Endothelial cell of umbilical vein (primary cell): ENCODE results near the gene MYLK. TPM values are rescaled to one million over a fixed set of nuclear protein-coding genes. Genes with fewer than 3 reads are reported as not detected.

Experiments
- BruUV-seq: library from RNA; stranded (reverse); fragments of 400-500 nt; replicated peaks from 2 replicates; lab custom pipeline; 2021; lab: Mats Ljungman, UMichigan
- CTCF ChIA-PET: fragments of 300-600, 350-600 bp; sonication (Branson Sonifier 250); formaldehyde crosslinking; loops from one replicate; lab custom pipeline; 2021; ENCODE audit warnings: antibody characterized with exemption, inconsistent platforms; lab: Charles Lee
- POLR2A ChIA-PET: fragments of 300-600, 350-600 bp; sonication (Branson Sonifier 250); formaldehyde crosslinking; loops from one replicate; lab custom pipeline; 2021; ENCODE audit warnings: antibody characterized with exemption, inconsistent platforms; lab: Charles Lee
- DNase-seq: peaks from one replicate; pipeline ENCODE4 v3.0.0-alpha.2; 2011; ENCODE audit warnings: low read depth, low spot score
- FAIRE-seq: peaks from 2 replicates; lab custom pipeline; 2011; peaks lifted over from hg19 to GRCh38; lab: Jason Lieb, UNC
- H2AFZ ChIP-seq: 2 replicates; pipeline ENCODE4 v1.6.0; 2012; ENCODE audit warnings: low read depth, low read length, control low read depth, inconsistent platforms
- H3K27ac ChIP-seq: 2 replicates; pipeline ENCODE4 v1.5.1; 2011; ENCODE audit warnings: low read depth, mild to moderate bottlenecking, control low read depth, low read length, moderate library complexity; ENCODE audit not compliant: insufficient read depth
- H3K27me3 ChIP-seq, 2 experiments: 2 replicates each; pipeline versions ENCODE4 v1.6.0 to v1.6.1; 2011; ENCODE audit warnings: low read length in 2 of 2, mixed read lengths in 1 of 2; ENCODE audit not compliant: control insufficient read depth in 2 of 2, insufficient read depth in 2 of 2
- H3K36me3 ChIP-seq, 2 experiments: 2 replicates in 1 of 2; 3 replicates in 1 of 2; pipeline ENCODE4 v1.5.1; 2011; ENCODE audit warnings: low read length in 2 of 2, mild to moderate bottlenecking in 1 of 2, moderate library complexity in 1 of 2; ENCODE audit not compliant: control insufficient read depth in 2 of 2, insufficient read depth in 2 of 2; ENCODE audit errors: extremely low read depth in 1 of 2
- H3K4me1 ChIP-seq: 3 replicates; pipeline ENCODE4 v1.5.1; 2011; ENCODE audit warnings: mild to moderate bottlenecking, low read length; ENCODE audit not compliant: control insufficient read depth, insufficient read depth; ENCODE audit errors: extremely low read depth
- H3K4me2 ChIP-seq: 2 replicates; pipeline ENCODE4 v1.6.1; 2011; ENCODE audit warnings: low read length, control low read depth, mixed read lengths; ENCODE audit not compliant: insufficient read depth
- H3K4me3 ChIP-seq, 3 experiments: fragments of 200-600 bp in 1 of 3; sonication (generic), shearing (Covaris generic) in 1 of 3; replicated peaks in 1 of 3; 2 replicates each; pipeline ENCODE4 v1.5.1; 2011 to 2016; ENCODE audit warnings: control low read depth in 3 of 3, low read length in 3 of 3, mild to moderate bottlenecking in 2 of 3, inconsistent platforms in 1 of 3, low read depth in 1 of 3, moderate library complexity in 1 of 3; ENCODE audit not compliant: insufficient read depth in 1 of 3
- H3K79me2 ChIP-seq: 2 replicates; pipeline ENCODE4 v1.6.0; 2012; ENCODE audit warnings: low read length, inconsistent platforms; ENCODE audit not compliant: control insufficient read depth, insufficient read depth
- H3K9ac ChIP-seq: replicated peaks from 2 replicates; pipeline ENCODE3; 2011; ENCODE audit warnings: low read length, control low read depth; ENCODE audit not compliant: insufficient read depth; ENCODE audit errors: extremely low read depth
- H3K9me1 ChIP-seq: replicated peaks from 3 replicates; pipeline ENCODE4 v1.6.0; 2011; ENCODE audit warnings: mild to moderate bottlenecking, low read length; ENCODE audit not compliant: control insufficient read depth, insufficient read depth; ENCODE audit errors: extremely low read depth
- H3K9me3 ChIP-seq: replicated peaks from 2 replicates; pipeline ENCODE4 v1.5.1; 2012; ENCODE audit warnings: low read length, inconsistent platforms; ENCODE audit not compliant: control insufficient read depth, insufficient read depth
- H4K20me1 ChIP-seq: replicated peaks from 2 replicates; pipeline ENCODE3; 2011; ENCODE audit warnings: mild to moderate bottlenecking, low read length; ENCODE audit not compliant: control insufficient read depth, insufficient read depth; ENCODE audit errors: extremely low read depth
- EZH2 ChIP-seq: IDR thresholded peaks from 2 replicates; pipeline ENCODE4 v1.6.1; 2012; ENCODE audit warnings: borderline replicate concordance, low read depth, mild to moderate bottlenecking, moderate library complexity, low read length, inconsistent platforms; ENCODE audit not compliant: severe bottlenecking
- FOS ChIP-seq: IDR thresholded peaks from 2 replicates; pipeline ENCODE4 v1.6.1; 2011; ENCODE audit warnings: mild to moderate bottlenecking, low read length, moderate library complexity, borderline replicate concordance; ENCODE audit not compliant: insufficient read depth
- GATA2 ChIP-seq: IDR thresholded peaks from 2 replicates; pipeline ENCODE4 v1.7.0; 2011; ENCODE audit warnings: low read depth, mild to moderate bottlenecking, moderate library complexity, mixed read lengths, low read length; ENCODE audit not compliant: insufficient read length, insufficient read depth
- JUN ChIP-seq: IDR thresholded peaks from 2 replicates; pipeline ENCODE4 v1.6.1; 2011; ENCODE audit warnings: borderline replicate concordance, low read depth; ENCODE audit not compliant: insufficient read length, insufficient read depth
- MAX ChIP-seq: IDR thresholded peaks from 2 replicates; pipeline ENCODE4 v1.6.1; 2011; ENCODE audit not compliant: insufficient read depth, insufficient read length
- MYC ChIP-seq: IDR thresholded peaks from one replicate; pipeline ENCODE4 v1.6.1; 2011; ENCODE audit warnings: mild to moderate bottlenecking, low read depth, low read length
- POLR2A ChIP-seq: IDR thresholded peaks from 2 replicates; pipeline ENCODE4 v1.6.1; 2012; ENCODE audit warnings: low read depth, mild to moderate bottlenecking, control low read depth, low read length
- POLR2AphosphoS5 ChIP-seq: IDR thresholded peaks from 2 replicates; pipeline ENCODE4 v1.6.1; 2012; ENCODE audit warnings: low read depth, mild to moderate bottlenecking, control low read depth, low read length, moderate library complexity; ENCODE audit not compliant: insufficient read depth
- dilution Hi-C: fragments of 300-500 bp; cut with MboI; formaldehyde crosslinking; loops from one replicate; pipeline ENCODE4 v1.15.0; 2019; ENCODE audit warnings: low sequenced_read_pairs; ENCODE audit not compliant: extremely low pct_ligation_motif_present
- intact Hi-C: fragments of 100-400 bp; cut with micrococcal nuclease; formaldehyde crosslinking; loops from one replicate; pipeline ENCODE4 v1.10.0; 2022
- polyA plus RNA-seq, 4 experiments: library from polyadenylated mRNA; depleted of rRNA in 3 of 4; stranded (reverse) in 3 of 4; unstranded in 1 of 4; fragments of >200 nt; gene quantifications; 2 replicates each; pipeline versions ENCODE4 v1.2.1 to v1.2.3, GENCODE V29; 2011 to 2012; ENCODE audit warnings: missing spikeins in 1 of 4
- total RNA-seq: library from RNA; stranded (reverse); gene quantifications from 2 replicates; pipeline ENCODE4 v1.2.3, GENCODE V29; 2021
- TF ChIP-seq, protein P1 (sequence below), 2 donors: IDR thresholded peaks; 1 replicate in 1 of 2; 2 replicates in 1 of 2; pipeline ENCODE4 v1.5.1; 2011; ENCODE audit warnings: low read length in 2 of 2, mild to moderate bottlenecking in 2 of 2, moderate library complexity in 2 of 2, control low read depth in 1 of 2, inconsistent platforms in 1 of 2, low read depth in 1 of 2; ENCODE audit not compliant: insufficient read depth in 1 of 2; ENCODE audit errors: extremely low read depth in 1 of 2

MYLK gene
- total and polyA plus RNA-seq, 2 donors (not counting 3 experiments of a cell fraction or from before 2014, with no cell fraction given), result 10.0 to 22.2 TPM

DNA sequence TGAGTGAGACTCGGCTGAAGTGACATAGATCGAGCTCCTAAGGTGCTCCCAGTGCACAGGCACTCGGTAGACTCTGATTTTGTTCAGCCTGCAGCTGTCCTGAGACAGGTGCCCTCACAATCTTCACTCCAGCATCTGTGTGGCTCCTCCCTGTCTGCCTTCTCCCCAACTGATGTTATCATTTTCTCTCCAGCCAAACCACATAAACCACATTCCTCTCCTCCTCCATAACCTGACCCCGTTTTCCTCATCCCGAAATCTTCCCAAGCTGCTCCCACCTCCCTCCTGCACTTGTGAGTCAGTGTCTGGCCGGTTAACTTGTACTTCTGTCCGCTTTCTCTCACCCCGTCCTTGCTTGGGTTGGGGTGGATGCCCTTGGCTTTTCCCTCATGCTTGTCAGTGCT lies 206.0 kb downstream of the MYLK start:
- POLR2A ChIA-PET, result no interaction called here
- Histone ChIP-seq H3K27ac (no peak overlapping the region), H4K20me1 (no peaks in the 10 kb centered on the region), H3K27me3 (peaks cover 0 to 10% of the 10 kb centered on the region in 2 experiments), H3K9ac (no peak overlapping the region), H3K79me2 (no peaks in the 10 kb centered on the region), H3K36me3 (no peaks in the 10 kb centered on the region), H3K9me3 (no peaks in the 10 kb centered on the region), H3K4me1 (no peaks in the 10 kb centered on the region), H3K4me2 (no peak overlapping the region), H2AFZ (no peak overlapping the region), H3K9me1 (no peaks in the 10 kb centered on the region), H3K4me3 (no peak overlapping the region)
- CTCF ChIA-PET, result interaction anchor here (1.1 to 2.6 kb wide), 2 partner anchors 10 to 25 kb away, joined by 3 to 8 read pairs; no protein-coding TSS in a partner anchor
- intact Hi-C loops, result no loop called here
- TF ChIP-seq POLR2AphosphoS5 (no peak), MAX (no peak), EZH2 (no peak), MYC (no peak), JUN (no peak), FOS (no peak), GATA2 (no peak), POLR2A (no peak)
- TF ChIP-seq, protein P1, sequence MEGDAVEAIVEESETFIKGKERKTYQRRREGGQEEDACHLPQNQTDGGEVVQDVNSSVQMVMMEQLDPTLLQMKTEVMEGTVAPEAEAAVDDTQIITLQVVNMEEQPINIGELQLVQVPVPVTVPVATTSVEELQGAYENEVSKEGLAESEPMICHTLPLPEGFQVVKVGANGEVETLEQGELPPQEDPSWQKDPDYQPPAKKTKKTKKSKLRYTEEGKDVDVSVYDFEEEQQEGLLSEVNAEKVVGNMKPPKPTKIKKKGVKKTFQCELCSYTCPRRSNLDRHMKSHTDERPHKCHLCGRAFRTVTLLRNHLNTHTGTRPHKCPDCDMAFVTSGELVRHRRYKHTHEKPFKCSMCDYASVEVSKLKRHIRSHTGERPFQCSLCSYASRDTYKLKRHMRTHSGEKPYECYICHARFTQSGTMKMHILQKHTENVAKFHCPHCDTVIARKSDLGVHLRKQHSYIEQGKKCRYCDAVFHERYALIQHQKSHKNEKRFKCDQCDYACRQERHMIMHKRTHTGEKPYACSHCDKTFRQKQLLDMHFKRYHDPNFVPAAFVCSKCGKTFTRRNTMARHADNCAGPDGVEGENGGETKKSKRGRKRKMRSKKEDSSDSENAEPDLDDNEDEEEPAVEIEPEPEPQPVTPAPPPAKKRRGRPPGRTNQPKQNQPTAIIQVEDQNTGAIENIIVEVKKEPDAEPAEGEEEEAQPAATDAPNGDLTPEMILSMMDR (IDR thresholded peaks at IDR 0.05; ENCODE audit: extremely low read depth in 1 of 2, insufficient read depth in 1 of 2, low read depth in 1 of 2, low read length in 2 of 2), result no peak
- dilution Hi-C loops, result no loop called here
- no peak for DNase-seq
- no TSS peak for BruUV-seq
- FAIRE-seq, result no peak
